Right atrium auricular region (tissue), 2 donors: ENCODE results near the gene NME2. TPM values are rescaled to one million over a fixed set of nuclear protein-coding genes. Genes with fewer than 3 reads are reported as not detected.
A peak's percentile ranks its signal among the peaks of the same experiment; 100 is the strongest.
"Not testable (repeated sequence)": the region's sequence is repeated elsewhere in the genome, so short reads cannot be mapped to it uniquely, and the experiment has no call there.

Experiments
- DNase-seq: peaks from one replicate; pipeline ENCODE4 v3.0.0-alpha.2; 2019; ENCODE audit warnings: low spot score
- H3K27ac ChIP-seq, 2 donors: fragments of 200-600 bp; sonication (generic); 1 replicate in 1 of 2; 2 replicates in 1 of 2; pipeline ENCODE4 v1.5.1; 2016 to 2019
- H3K27me3 ChIP-seq, 2 donors: fragments of 200-600 bp; sonication (generic); one replicate each; pipeline versions ENCODE4 v1.5.1 to v1.6.0; 2017 to 2019
- H3K36me3 ChIP-seq: fragments of 200-600 bp; sonication (generic); one replicate; pipeline ENCODE4 v1.5.1; 2016
- H3K4me1 ChIP-seq, 2 donors: fragments of 200-600 bp; sonication (generic); one replicate each; pipeline versions ENCODE4 v1.5.1 to v1.6.0; 2017 to 2019
- H3K4me3 ChIP-seq, 2 donors: fragments of 200-600 bp; sonication (generic); 1 replicate in 1 of 2; 2 replicates in 1 of 2; pipeline ENCODE4 v1.5.1; 2017 to 2019; ENCODE audit warnings: mild to moderate bottlenecking in 1 of 2, moderate library complexity in 1 of 2
- H3K9me3 ChIP-seq, 2 donors: fragments of 200-600 bp; sonication (generic); one replicate each; pipeline ENCODE4 v1.5.1; 2019
- total RNA-seq, 2 donors: library from RNA; depleted of rRNA; stranded (reverse); fragments of >200 nt; gene quantifications; one replicate each; pipeline ENCODE4 v1.1.0, GENCODE V29; 2016
- TF ChIP-seq, protein P1 (sequence below), 2 donors: fragments of 200-600 bp; sonication (generic); IDR thresholded peaks; one replicate each; pipeline ENCODE4 v1.5.1; 2019; ENCODE audit warnings: antibody characterized with exemption in 2 of 2

NME2 gene
- total RNA-seq, 2 donors from 2014 or later, result 290 to 306 TPM

DNA sequence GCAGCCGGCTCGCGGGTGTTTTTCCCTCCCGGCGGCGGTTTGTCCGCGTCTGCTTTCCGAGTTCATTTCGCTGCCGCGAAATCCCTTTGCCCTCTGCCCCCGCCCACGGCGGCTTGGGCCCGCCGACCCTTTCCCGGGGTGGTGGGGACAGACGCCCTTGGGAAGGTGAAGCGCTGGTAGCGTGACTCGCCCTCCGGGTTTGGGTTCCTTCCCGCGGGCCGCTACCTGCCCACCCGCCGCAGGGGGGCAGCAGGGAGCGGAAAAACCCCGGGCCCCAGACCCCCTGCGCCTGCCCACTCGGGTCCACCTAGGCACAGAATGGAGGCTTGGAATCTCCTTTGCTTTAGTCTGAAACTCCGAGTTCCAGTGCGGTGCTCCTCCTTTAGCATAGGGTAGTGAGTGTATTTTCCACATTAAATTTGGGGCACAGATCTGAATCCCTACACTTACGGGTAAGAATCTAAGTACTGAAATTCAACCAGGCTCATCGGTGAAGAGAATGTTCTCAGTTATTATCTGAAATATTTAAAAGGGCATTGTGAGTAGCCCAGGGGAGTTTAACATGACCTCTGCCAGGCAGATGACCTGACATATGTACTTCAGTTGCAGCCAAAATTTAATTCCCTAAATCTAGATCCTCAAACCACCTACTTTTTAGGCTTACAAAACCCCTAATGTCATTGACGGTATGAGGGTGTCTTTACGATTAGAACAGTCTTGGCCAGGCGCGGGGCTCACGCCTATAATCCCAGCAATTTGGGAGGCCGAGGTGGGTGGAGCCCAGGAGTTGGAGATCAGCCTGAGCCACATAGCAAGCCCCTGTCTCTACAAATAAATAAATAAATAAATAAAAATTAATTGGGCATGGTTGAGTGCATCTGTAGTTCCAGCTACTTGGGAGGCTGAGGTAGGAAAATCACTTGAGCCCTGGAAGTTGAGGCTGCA lies 1.0 kb downstream of the NME2 start:
- peak overlapping the region; percentile 83 to 96 for H3K4me3 ChIP-seq
- TF ChIP-seq, protein P1, sequence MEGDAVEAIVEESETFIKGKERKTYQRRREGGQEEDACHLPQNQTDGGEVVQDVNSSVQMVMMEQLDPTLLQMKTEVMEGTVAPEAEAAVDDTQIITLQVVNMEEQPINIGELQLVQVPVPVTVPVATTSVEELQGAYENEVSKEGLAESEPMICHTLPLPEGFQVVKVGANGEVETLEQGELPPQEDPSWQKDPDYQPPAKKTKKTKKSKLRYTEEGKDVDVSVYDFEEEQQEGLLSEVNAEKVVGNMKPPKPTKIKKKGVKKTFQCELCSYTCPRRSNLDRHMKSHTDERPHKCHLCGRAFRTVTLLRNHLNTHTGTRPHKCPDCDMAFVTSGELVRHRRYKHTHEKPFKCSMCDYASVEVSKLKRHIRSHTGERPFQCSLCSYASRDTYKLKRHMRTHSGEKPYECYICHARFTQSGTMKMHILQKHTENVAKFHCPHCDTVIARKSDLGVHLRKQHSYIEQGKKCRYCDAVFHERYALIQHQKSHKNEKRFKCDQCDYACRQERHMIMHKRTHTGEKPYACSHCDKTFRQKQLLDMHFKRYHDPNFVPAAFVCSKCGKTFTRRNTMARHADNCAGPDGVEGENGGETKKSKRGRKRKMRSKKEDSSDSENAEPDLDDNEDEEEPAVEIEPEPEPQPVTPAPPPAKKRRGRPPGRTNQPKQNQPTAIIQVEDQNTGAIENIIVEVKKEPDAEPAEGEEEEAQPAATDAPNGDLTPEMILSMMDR (IDR thresholded peaks at IDR 0.05), result peak; percentile 56 to 75
- peak; percentile 21 for DNase-seq
- no peaks in the 10 kb centered on the region for H3K9me3 ChIP-seq
- peak overlapping the region; percentile 90 to 99 for H3K27ac ChIP-seq
- H3K4me1 ChIP-seq, result peaks cover 0 to 19% of the 10 kb centered on the region in 2 donors
- H3K36me3 ChIP-seq, result peaks cover 50% of the 10 kb centered on the region
- no peaks in the 10 kb centered on the region for H3K27me3 ChIP-seq

DNA sequence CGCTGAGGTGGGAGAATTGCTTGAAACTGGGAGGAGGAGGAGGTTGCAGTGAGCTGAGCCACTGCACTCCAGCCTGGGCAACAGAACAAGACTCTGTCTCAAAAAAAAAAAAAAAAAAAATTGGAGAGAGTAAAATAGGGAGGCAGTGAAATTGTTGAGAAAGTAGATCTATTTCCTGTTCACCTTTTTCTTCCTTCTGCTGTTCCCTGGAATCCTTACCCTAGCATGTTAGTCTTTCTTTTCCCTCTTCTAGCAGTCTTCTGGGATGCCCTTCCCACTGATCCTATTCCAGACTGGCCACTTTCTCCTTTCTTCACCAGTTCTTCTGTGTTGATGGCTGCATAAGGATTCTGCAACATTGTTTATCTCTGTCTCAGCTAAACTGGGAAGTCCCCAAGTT lies 3.1 kb downstream of the NME2 start:
- Histone ChIP-seq H3K27me3 (no peaks in the 10 kb centered on the region), H3K4me3 (no peak overlapping the region), H3K4me1 (peaks cover 0 to 19% of the 10 kb centered on the region in 2 donors), H3K9me3 (no peaks in the 10 kb centered on the region), H3K36me3 (peaks cover 50% of the 10 kb centered on the region), H3K27ac (no peak overlapping the region)
- TF ChIP-seq, protein P1 (IDR thresholded peaks at IDR 0.05), result no peak
- DNase-seq, result no peak

DNA sequence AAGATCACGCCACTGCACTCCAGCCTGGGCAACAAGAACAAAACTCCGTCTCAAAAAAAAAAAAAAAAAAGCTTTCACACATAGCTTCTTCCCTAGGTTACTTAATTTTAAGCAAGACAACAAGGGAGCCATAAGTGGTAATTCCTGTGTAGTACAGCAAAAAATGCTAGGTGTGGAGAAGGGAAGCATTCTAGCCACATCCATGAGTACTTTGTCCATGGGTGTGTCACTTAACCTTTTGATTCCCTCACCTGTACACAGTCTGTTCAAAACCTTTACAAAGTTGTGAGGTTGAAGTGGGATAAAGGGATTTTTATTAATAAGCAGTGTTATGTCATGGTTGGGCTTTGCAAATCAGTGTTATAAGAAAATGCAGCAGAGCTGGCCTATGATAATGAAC lies 4.5 kb downstream of the NME2 start:
- no peaks in the 10 kb centered on the region for H3K27me3 ChIP-seq
- TF ChIP-seq, protein P1 (IDR thresholded peaks at IDR 0.05), result no peak
- H3K4me1 ChIP-seq, result peaks cover 0 to 11% of the 10 kb centered on the region in 2 donors
- no peak overlapping the region for H3K27ac ChIP-seq
- no peaks in the 10 kb centered on the region for H3K9me3 ChIP-seq
- DNase-seq, result peak; percentile 16
- H3K4me3 ChIP-seq, result no peak overlapping the region
- H3K36me3 ChIP-seq, result peaks cover 50% of the 10 kb centered on the region

GRCh38 chr17:51172030-51172429 lies 5.8 kb downstream of the NME2 start:
- not testable (repeated sequence) for H3K4me3 ChIP-seq, H3K4me1 ChIP-seq, H3K9me3 ChIP-seq, H3K27ac ChIP-seq, H3K27me3 ChIP-seq
- peaks cover 50% of the 10 kb centered on the region for H3K36me3 ChIP-seq
- peak; percentile 32 for DNase-seq

DNA sequence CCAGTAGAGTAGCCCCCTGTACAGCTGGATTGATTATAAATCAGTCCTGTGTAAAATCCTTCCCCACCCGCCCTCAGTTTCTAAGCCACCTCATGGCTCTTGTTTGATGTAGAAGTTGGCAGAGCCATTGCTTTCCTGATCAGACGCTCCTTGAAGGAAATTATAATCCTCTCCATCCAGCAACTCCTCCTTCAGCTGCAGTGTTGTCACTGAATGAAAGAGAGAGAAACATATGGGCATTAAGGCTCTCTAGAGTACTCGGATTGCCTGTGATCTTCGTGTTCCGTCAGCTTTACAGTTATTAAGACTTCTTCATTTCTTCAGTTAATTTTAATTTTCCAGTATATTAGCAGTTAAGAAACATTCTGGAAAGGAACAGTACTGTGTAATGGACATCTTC lies 14.3 kb downstream of the NME2 start:
- Histone ChIP-seq H3K27ac (no peak overlapping the region), H3K36me3 (peaks cover 29% of the 10 kb centered on the region), H3K27me3 (no peaks in the 10 kb centered on the region), H3K9me3 (no peaks in the 10 kb centered on the region), H3K4me3 (no peak overlapping the region), H3K4me1 (no peaks in the 10 kb centered on the region)
- DNase-seq, result peak; percentile 0
- TF ChIP-seq, protein P1 (IDR thresholded peaks at IDR 0.05), result no peak

GRCh38 chr17:51184124-51184523 lies 17.9 kb downstream of the NME2 start:
- H3K27ac ChIP-seq, result no peak overlapping the region
- peaks cover 40% of the 10 kb centered on the region for H3K36me3 ChIP-seq
- H3K27me3 ChIP-seq, result no peaks in the 10 kb centered on the region
- H3K9me3 ChIP-seq, result no peaks in the 10 kb centered on the region
- no peak for DNase-seq
- H3K4me1 ChIP-seq, result no peaks in the 10 kb centered on the region
- TF ChIP-seq, protein P1 (IDR thresholded peaks at IDR 0.05), result no peak
- no peak overlapping the region for H3K4me3 ChIP-seq
